Stimulated activated CD8-positive, alpha-beta memory T cell treated with anti-CD3 and anti-CD28 coated beads, Interleukin-15, amount 100 ng/mL, for 48 hours (primary cell): ENCODE measurements around the gene LUZP1.
"Not testable (repeated sequence)": the region's sequence is repeated elsewhere in the genome, so short reads cannot be mapped to it uniquely, and the experiment has no call there.

Experiments
- DNase-seq, 2 donors: peaks; one replicate each; pipeline ENCODE4 v3.0.0-alpha.2; 2020; ENCODE audit warnings: low read depth in 2 of 2

LUZP1 gene

GRCh38 chr1:23168445-23169194 lies at the start of gene LUZP1:
TSS of gene LUZP1 (minus strand) at chr1:23168856.
- DNase-seq, result peak; percentile 69 to 72

GRCh38 chr1:23217421-23218115 lies 48.9 kb upstream of the LUZP1 start, which contains the start of gene HTR1D:
TSS of gene HTR1D (minus strand) at chr1:23217502. CDS start at chr1:23194219, 23,283 bp downstream.
- no peak for DNase-seq

- DNase-seq, result peak in 1 of 2 donors; percentile 9
These were observed 48.2 kb upstream of the LUZP1 start for GRCh38 chr1:23216771-23217420.

- DNase-seq, result no peak
These were observed 47.2 kb upstream of the LUZP1 start for GRCh38 chr1:23215751-23216449.

GRCh38 chr1:23215291-23215690 lies 46.6 kb upstream of the LUZP1 start:
- DNase-seq, result no peak

- DNase-seq, result no peak
These were observed 46.0 kb upstream of the LUZP1 start for GRCh38 chr1:23214640-23215039.

- no peak for DNase-seq
These were observed 43.3 kb upstream of the LUZP1 start for GRCh38 chr1:23211955-23212354.

- DNase-seq, result no peak
These were observed 42.3 kb upstream of the LUZP1 start for GRCh38 chr1:23210963-23211362.

- DNase-seq, result no peak
These were observed 41.7 kb upstream of the LUZP1 start for GRCh38 chr1:23210351-23210785.

- DNase-seq, result no peak
These were observed 41.1 kb upstream of the LUZP1 start for GRCh38 chr1:23209770-23210169.

GRCh38 chr1:23208527-23208926 lies 39.9 kb upstream of the LUZP1 start:
- DNase-seq, result no peak

- not testable (repeated sequence) for DNase-seq
These were observed 39.1 kb upstream of the LUZP1 start for GRCh38 chr1:23207733-23208132.

GRCh38 chr1:23202263-23202749 lies 33.6 kb upstream of the LUZP1 start:
- no peak for DNase-seq

GRCh38 chr1:23200883-23201282 lies 32.2 kb upstream of the LUZP1 start:
- no peak for DNase-seq

- DNase-seq, result no peak
These were observed 29.7 kb upstream of the LUZP1 start for GRCh38 chr1:23198373-23198772.

GRCh38 chr1:23196627-23197328 lies 28.1 kb upstream of the LUZP1 start:
- no peak for DNase-seq

GRCh38 chr1:23194119-23194984 lies 25.7 kb upstream of the LUZP1 start:
- no peak for DNase-seq

- DNase-seq, result no peak
These were observed 24.9 kb upstream of the LUZP1 start for GRCh38 chr1:23193391-23194118.

- no peak for DNase-seq
These were observed 22.5 kb upstream of the LUZP1 start for GRCh38 chr1:23191199-23191598.
